NCI-H526 treated with DMSO at 0.1 percent for 48 hours (cell line): ENCODE data around the gene SCOC.
"Not testable (repeated sequence)": the region's sequence is repeated elsewhere in the genome, so short reads cannot be mapped to it uniquely, and the experiment has no call there.

ENCODE experiments used
- DNase-seq: peaks from one replicate; lab custom pipeline; 2025; lab: John Stamatoyannopoulos, UW

SCOC gene

DNA sequence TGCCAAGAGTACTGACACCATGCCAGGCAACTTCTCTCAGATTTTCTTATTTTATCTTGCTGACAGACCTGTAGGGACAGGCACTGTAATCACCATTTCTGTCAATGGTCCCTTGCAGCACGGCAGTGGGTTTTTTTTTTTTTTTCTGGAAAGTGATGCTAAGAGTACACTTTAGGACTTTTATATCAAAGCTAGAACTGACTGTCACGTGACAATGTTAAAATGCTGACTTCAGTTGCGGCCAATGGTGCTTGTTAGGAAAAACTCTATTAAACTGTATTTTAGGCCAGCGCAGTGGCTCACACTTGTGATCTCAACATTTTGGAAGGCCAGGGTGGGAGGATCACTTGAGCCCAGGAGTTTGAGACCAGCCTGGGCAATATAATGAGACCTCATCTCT, 12.3 kb upstream of the SCOC start:
- DNase-seq, result no peak

DNA sequence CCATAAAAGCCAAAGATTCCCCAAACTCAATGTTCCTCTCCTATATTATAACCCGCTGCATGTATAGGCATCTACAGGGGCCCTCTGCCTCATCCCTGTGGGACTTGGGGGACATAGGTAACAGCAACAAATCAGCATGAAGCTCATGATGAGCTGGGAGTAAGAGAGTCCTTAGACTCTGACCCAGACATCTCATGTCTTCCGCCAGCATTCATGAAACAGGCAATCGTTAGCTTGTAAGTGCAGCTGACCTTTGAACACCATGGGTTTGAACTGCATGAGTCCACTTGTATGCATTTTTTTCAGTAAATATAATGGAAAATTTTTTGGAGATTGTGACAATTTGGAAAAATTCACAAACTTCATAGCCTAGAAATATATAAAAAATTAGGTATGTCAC, 10.4 kb upstream of the SCOC start:
- DNase-seq, result no peak

- no peak for DNase-seq
Measured at GRCh38 chr4:140363558-140363957, 9.9 kb upstream of the SCOC start.

DNA sequence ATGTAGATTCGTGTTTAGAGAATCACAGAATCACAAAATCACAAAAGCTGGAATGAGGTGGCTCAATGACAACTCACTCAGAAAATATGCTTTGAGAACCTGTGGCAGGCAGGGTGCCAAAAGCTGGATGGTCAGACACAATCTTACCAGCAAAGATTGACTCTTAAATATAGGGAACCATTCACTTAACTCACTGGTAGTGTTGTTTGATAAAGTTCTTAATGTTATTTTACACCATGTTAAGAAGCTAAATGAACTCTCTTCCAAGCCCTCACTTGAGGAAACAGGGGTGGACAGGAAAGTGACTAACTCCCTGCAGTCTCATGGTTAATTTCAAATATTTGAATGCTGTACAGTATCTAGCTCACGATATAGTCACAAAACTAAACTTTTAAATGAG, 5.7 kb upstream of the SCOC start:
- DNase-seq, result no peak

DNA sequence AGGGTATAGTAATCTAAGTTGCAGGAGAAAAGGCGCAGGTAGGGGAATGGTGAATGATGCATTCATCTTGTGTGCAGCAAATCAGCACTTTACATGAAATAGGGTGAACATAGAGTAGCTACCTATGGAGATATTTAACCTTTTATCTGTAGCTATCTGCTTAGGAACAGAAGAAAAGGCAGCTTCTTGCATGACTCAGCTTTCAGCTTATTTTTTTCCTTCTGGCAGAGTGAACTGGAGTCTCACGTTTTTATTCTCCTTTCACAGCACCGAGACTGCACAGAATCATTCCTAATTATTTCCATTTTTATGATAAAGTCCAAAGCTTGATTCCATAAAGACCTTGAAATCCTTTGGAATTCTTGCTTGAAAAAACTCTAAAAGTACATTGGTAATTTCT, 4.8 kb upstream of the SCOC start:
- DNase-seq, result no peak

DNA sequence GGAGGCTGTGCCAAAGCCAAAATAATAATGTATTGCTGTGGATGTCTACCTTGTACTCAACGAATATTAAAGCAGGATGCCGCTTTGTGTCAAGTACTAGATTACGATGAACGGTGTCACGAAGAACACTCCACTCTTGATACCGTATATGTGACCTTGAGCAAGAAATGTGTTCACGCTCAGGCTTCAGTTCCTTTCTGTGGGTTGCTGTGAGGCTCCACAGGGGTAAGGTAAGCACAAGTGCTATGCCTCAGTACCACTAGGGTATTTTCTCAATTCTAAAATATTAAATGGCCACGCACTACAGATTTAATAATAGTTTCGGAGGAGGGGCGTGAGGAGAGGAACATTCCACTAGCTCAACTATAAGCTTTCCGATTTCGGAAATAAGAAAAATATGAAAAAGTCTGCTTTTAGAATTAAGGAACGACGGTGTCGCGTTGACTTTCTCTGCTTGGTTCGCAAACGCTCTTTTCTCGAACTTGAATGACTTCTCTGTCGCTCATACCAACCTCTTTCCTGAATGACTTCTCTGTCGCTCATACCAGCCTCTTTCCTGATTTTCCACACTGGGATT, 607 bp upstream of the SCOC start:
- DNase-seq, result no peak

DNA sequence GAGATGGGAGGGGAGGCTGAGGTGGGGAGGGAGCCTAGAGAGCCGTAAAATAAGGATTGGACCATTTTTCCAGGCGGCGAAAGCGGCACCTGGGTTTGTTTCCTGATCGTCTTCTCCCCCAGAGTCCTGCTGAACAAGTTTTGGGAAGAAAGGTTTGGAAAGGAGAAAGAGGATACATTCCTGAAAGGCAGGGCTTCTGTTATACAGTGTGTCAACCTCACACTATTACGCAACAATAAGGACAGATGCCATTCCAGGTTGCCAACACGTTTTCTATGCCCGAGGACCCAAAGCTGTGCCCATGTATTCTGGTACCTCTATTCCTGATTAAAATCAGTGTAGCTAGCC, 658 bp downstream of the SCOC start:
- no peak for DNase-seq

- DNase-seq, result no peak
Measured at GRCh38 chr4:140382732-140383131, 9.3 kb downstream of the SCOC start.

GRCh38 chr4:140388015-140388414, 14.6 kb downstream of the SCOC start:
- DNase-seq, result no peak

DNA sequence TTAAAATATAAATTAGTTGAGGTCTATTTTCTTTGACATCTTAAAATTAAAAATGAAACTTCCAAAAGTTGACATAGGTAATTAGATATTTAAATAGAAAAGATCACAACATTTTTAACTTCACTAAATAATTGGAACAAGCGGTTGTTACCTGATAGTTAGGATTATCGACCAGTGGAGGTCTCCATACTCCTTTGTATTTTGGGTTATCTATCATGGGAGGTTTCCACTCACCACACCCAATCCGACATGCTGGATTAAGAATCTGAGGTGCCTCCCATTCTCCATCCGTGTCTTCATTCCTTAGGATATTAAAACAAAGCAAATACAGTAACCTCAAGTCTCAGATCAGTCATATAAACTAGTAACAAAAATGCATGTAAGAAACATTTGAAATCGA, 22.2 kb downstream of the SCOC start:
- DNase-seq, result no peak

DNA sequence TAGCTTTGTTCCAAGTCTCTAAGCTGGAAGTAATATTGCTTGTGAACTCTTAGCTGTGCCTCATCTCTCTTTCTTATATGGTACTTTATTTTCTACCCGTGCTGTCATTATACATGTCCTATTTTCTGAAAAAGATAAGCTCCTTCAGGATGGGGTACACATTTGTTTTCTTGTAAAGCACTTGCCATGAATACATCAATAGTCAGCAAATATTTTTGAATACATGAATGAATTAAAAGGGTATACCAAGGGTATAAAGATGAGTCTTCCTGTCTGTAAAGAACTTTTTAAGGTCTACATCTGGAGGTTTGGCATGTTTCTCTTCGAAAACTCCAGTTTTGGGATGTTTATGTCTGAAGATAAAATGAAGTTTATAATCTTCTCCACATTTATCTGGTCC, 26.7 kb downstream of the SCOC start:
- no peak for DNase-seq

GRCh38 chr4:140406292-140406691, 32.8 kb downstream of the SCOC start:
- DNase-seq, result no peak

DNA sequence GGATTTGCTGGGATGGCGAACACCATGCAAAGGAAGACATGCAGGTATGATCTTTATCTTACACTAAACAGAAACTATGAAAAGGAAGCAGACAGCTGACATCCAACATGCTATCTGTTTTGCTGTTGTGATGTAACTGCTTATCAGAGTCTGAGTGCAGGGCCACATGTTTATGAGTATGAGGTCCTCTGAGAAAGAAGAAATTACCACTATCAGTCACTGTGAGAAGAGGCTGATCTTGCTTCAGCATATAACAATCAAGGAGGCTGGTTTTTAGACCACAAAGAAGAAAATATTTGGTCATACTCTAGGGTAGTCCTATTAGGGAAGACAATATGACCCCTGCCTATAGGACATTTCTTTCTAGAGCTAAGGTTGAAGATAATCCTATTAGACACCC, 35.5 kb downstream of the SCOC start:
- no peak for DNase-seq

- DNase-seq, result not testable (repeated sequence)
Measured at GRCh38 chr4:140413130-140413969, 39.9 kb downstream of the SCOC start.

GRCh38 chr4:140423106-140423505, 49.7 kb downstream of the SCOC start:
- DNase-seq, result no peak

DNA sequence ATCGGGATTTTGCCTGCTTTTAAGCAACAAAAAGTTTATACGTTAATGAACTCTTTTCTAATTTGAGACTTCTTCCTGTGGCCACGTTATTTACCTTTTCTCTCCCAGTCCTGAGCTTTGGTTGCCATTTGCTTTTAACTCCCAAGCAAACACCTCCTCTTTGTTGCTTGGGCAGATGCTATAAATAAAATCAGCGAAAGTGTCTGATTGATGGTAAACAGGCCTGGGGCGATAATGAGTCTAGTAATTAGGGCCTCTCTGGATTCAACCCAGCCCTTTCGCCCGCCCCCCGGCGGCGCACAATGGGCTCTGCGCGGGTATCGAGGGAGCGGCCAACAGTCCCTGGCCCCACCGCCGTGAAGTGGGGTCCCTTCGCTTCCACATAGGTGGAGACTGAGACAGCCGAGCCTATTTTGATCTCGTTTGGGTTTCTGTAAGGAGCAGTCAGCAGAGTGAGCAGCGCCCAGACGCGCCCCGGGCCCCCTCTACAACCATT, 53.2 kb downstream of the SCOC start:
- DNase-seq, result peak; percentile 64

GRCh38 chr4:140427106-140427918, 53.9 kb downstream of the SCOC start, which contains the start of gene CLGN:
Gene CLGN, minus strand, starts transcription at chr4:140427648. Its CDS starts 14,570 bp downstream, at chr4:140413078.
- DNase-seq, result peak; percentile 85

DNA sequence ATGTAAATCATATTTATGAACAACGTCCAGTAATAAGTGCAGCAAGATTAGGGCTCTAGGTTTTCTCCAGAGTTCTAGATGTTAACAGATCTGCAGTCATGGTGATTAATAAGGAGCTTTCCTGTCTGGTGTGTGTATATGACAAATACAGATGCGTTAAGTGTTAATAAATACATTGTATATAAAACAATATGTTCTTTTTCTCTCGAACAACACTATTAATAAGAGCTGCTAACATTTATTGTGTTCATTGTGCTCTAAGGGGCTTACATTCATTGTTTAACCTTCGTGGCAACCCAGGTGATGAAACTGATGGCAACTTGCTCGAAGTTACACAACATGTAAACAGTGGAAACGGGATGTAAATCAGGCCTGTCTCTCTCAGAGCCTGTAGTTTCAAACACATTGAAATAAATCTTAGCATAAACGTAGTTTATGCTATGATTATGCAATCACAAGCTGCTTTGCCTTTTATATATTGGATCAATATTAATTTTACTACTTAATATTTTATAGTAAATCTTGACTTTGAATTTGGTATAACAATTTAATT, 54.5 kb downstream of the SCOC start:
- no peak for DNase-seq
